RWPE2 (cell line): ENCODE results near the gene AKAP9.

ENCODE experiments used
- ATAC-seq: fragments of 200-7000 bp; cut with Tn5 transposase; 3 replicates; pipeline ENCODE4 v1.9.1; 2021; ENCODE audit warnings: low read depth
- DNase-seq: peaks from one replicate; pipeline ENCODE4 v3.0.0-alpha.2; 2020; ENCODE audit warnings: low spot score
- H3K27ac ChIP-seq: fragments of 450-650 bp; 2 replicates; pipeline ENCODE4 v1.5.1; 2017; ENCODE audit warnings: mild to moderate bottlenecking; ENCODE audit not compliant: poor library complexity, severe bottlenecking
- H3K27me3 ChIP-seq: fragments of 250-450 bp; sonication (Bioruptor Pico); 2 replicates; pipeline ENCODE4 v1.5.1; 2021; ENCODE audit warnings: mild to moderate bottlenecking, moderate library complexity; ENCODE audit not compliant: insufficient read depth, poor library complexity, severe bottlenecking
- H3K36me3 ChIP-seq: fragments of 250-450 bp; sonication (Bioruptor Pico); 2 replicates; pipeline ENCODE4 v1.5.1; 2020; ENCODE audit warnings: low read depth, mild to moderate bottlenecking, moderate library complexity
- H3K4me1 ChIP-seq: fragments of 250-450 bp; sonication (Bioruptor Pico); 2 replicates; pipeline ENCODE4 v1.5.1; 2021; ENCODE audit warnings: mild to moderate bottlenecking, moderate library complexity; ENCODE audit not compliant: insufficient read depth, poor library complexity, severe bottlenecking
- H3K4me3 ChIP-seq: fragments of 250-450 bp; sonication (Bioruptor Pico); 2 replicates; pipeline ENCODE4 v1.5.1; 2021; ENCODE audit warnings: mild to moderate bottlenecking, moderate library complexity; ENCODE audit not compliant: severe bottlenecking
- H3K9me3 ChIP-seq: fragments of 250-450 bp; sonication (Bioruptor Pico); 2 replicates; pipeline ENCODE4 v1.5.1; 2021; ENCODE audit warnings: mild to moderate bottlenecking, moderate library complexity; ENCODE audit not compliant: severe bottlenecking
- CTCF ChIP-seq: fragments of 450-650 bp; IDR thresholded peaks from one replicate; pipeline ENCODE4 v1.5.1; 2017; ENCODE audit warnings: mild to moderate bottlenecking, moderate library complexity; ENCODE audit not compliant: poor library complexity, severe bottlenecking

AKAP9 gene

DNA sequence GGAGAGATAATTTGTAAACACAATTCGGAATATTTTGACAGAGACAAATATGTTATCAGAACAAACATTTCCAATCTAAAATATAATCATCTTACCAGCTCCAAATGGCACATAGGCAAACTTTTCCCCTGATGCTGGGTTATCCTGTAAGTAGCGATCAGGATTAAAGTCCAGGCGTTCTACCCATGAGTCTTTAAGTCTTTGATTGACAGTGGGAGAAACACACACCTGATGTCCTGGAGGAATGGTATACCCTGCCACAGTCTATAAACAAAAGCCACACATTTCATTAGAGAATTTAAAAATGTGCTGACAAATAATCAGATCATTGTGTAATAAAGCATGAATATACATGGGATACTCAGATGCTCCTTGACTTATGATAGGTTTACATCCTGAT, 176.3 kb downstream of the AKAP9 start:
- H3K27ac ChIP-seq, result no peak overlapping the region
- no peak for DNase-seq
- peaks cover 98% of the 10 kb centered on the region for H3K36me3 ChIP-seq
- H3K9me3 ChIP-seq, result no peaks in the 10 kb centered on the region
- no peak for TF ChIP-seq CTCF
- H3K27me3 ChIP-seq, result no peaks in the 10 kb centered on the region
- no peak for ATAC-seq
- no peaks in the 10 kb centered on the region for H3K4me1 ChIP-seq
- no peak overlapping the region for H3K4me3 ChIP-seq

DNA sequence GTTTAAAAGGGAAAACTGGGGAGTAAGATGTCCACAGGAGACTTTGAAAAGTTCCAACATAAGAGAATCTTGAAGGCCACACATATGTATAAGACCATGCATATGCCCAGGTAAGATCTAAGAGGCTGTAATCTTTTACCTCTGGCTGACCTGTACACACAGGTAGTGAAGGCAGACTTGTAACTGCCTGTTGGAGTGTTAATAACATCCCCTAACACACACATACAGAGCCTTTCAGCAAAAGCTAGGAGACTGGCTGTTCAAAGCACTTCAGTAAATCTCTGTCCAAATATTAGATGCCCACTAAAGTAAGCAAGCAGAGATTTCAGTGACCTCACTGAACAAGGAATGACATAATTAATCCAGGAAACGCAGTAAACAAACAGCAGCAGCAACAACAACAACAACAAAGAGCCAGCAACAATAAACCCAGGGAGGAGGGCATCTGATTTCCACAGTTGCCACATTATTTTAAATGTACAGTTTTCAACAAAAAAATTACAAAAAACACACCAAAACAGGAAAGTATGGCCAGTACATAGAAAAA, 178.6 kb downstream of the AKAP9 start:
- ATAC-seq, result no peak
- no peak for TF ChIP-seq CTCF
- H3K27ac ChIP-seq, result no peak overlapping the region
- H3K4me3 ChIP-seq, result no peak overlapping the region
- peaks cover 4% of the 10 kb centered on the region for H3K4me1 ChIP-seq
- no peaks in the 10 kb centered on the region for H3K9me3 ChIP-seq
- H3K27me3 ChIP-seq, result no peaks in the 10 kb centered on the region
- peaks cover 100% of the 10 kb centered on the region for H3K36me3 ChIP-seq
- no peak for DNase-seq

DNA sequence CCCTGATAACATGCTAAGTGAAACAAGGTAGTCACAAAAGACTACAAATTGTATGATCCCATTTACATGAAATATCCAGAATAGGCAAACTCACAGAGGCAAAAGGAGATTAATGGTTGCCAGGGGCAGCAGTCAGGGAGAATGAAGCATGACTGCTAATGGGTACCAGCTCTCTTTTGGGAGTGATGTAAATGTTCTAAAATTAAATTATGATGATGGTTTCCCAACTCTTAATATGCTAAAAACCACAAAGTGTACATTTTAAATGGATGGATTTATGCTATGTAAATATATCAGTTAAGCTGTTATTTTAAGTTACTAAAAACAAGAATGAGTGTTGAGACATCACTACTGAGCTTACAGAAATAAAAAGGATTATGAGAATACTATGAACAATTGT, 181.0 kb downstream of the AKAP9 start:
- ATAC-seq (no peak), DNase-seq (no peak)
- Histone ChIP-seq H3K36me3 (peaks cover 100% of the 10 kb centered on the region), H3K4me1 (peaks cover 4% of the 10 kb centered on the region), H3K27ac (no peak overlapping the region), H3K4me3 (no peak overlapping the region), H3K9me3 (no peaks in the 10 kb centered on the region), H3K27me3 (no peaks in the 10 kb centered on the region)
- no peak for TF ChIP-seq CTCF

DNA sequence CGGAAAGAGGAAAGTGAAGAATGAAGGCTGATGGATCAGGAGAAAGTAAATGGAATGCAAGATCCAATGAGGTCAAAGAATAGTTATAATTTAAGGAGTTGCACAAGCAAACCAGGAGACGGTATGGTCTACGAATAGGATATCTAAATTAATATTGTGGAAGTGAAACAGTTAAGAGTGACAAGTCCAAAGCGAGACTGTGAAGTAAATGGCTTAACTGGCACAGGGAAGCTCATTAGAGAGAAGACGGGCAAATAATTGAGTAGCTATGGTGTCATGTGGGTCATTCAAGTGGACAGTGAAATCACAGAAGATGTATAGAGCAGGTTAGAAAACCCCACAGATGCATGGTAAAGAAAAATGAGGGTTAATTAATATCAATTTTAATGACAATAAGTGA, 190.4 kb downstream of the AKAP9 start:
- no peak overlapping the region for H3K4me3 ChIP-seq
- DNase-seq (no peak), ATAC-seq (no peak)
- no peaks in the 10 kb centered on the region for H3K4me1 ChIP-seq
- peaks cover 75% of the 10 kb centered on the region for H3K36me3 ChIP-seq
- H3K27ac ChIP-seq, result no peak overlapping the region
- no peaks in the 10 kb centered on the region for H3K27me3 ChIP-seq
- TF ChIP-seq CTCF, result no peak
- H3K9me3 ChIP-seq, result no peaks in the 10 kb centered on the region

DNA sequence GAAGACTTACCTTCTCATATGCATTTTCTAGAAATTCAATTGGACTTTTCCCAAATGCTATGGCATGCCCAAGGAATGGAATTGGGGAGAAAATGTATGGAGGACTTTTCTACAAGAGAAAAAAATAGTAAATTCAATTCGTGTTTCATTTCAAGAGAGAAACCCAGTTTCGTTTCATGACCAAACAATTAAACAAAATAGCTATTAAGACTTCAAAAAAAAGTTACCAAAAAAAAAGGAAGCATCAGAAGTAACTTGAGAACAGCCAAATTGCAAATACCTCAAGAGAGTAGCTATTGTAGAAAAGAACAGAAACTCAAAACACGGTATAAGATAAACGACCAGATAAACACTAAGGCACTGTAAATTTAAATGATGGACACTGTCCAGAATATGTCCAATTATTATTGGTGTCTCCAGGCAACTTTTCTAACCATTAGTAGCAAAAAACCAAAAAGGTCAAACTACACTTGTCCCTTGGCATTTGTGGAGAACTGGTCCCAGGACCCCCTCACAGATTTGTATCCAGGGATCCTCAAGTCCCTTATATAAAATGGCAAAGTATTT, 191.2 kb downstream of the AKAP9 start:
- DNase-seq (no peak), ATAC-seq (no peak)
- no peak for TF ChIP-seq CTCF
- Histone ChIP-seq H3K9me3 (no peaks in the 10 kb centered on the region), H3K36me3 (peaks cover 67% of the 10 kb centered on the region), H3K4me3 (peak overlapping the region; percentile 87), H3K27me3 (no peaks in the 10 kb centered on the region), H3K27ac (no peak overlapping the region), H3K4me1 (no peaks in the 10 kb centered on the region)
